GM19099 (cell line): Measurements from ENCODE around the gene PRLH.

Experiments used
- POLR2A ChIP-seq: IDR thresholded peaks from 3 replicates; pipeline ENCODE4 v1.6.1; 2011; ENCODE audit warnings: low read depth; ENCODE audit not compliant: insufficient read length; ENCODE audit errors: extremely low read depth

The PRLH gene

DNA sequence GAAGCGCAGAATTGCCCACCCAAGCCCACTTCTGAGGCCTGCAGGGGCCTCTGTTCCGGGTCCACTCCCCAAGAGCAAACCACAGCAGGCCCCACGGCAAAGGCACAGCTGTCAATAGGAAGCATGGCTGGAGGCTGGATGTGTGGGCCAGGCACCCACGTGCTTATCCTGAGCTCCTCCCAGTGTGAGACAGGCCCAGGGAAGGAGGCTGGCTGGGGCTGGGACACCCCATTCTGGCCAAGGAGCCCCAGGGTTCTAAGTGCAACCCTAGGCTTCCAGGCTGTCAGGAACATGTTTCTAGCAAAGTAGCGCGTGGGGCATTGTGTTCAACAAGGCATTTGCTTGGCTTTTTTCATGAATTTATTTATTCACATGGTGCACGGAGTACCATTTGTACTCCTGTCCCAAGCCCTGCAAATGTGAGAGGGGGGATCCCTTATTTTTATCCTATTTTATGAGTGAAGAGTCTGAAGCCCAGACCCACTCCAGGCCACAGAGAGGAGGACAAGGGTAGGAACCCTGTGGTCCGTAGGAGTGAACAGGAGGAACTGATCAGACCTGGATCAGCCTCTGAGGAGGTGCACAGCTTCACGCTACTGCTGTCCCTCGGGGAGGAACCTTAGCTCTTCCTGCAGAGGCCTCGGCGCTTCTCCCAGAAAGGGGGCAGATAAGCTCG, 30.3 kb downstream of the PRLH start:
- TF ChIP-seq POLR2A, result no peak

DNA sequence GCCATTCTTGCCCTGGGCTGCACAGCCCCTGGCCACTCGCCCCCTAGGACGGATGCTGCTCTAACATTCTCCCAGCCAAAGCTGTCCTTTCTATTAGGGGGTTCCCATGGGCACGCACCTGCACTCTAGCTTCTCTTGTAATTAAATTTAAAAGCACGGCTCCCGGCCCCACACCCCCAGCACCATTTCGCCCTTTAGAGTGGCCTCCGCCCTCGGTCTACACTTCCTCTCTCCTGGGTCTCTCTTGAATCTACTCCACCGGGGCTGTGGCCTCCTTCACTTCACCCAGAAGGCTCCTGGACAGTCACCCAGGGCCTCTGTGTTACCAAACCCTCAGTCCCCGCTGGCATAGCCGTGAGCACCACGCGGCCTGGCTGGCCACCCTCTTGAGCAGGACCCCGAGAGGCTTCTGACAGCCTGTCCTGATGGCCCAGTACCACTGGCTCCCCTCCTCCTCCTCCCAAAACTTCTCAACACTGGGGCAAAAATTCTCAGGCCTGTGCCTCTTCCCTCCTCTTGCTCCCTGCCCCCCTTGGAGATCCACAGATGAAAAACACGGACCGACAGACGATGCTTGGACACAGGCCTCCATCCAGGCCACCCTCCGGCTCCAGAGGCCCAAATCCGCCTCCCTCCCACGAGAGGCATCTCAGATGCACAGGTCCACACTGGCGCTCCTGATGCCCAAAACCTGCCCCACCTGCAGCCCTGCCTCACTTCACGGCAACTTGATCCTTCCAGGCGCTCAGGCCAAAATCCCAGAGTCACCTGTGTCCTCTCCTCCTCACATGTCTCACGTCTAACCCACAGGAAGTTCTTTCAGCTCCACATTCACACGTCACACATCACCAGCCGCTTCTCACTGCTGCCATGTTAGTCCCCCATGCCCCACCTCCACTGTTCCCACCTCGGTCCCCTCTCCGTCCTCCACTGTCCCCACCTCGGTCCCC, 31.1 kb downstream of the PRLH start:
- TF ChIP-seq POLR2A, result no peak

DNA sequence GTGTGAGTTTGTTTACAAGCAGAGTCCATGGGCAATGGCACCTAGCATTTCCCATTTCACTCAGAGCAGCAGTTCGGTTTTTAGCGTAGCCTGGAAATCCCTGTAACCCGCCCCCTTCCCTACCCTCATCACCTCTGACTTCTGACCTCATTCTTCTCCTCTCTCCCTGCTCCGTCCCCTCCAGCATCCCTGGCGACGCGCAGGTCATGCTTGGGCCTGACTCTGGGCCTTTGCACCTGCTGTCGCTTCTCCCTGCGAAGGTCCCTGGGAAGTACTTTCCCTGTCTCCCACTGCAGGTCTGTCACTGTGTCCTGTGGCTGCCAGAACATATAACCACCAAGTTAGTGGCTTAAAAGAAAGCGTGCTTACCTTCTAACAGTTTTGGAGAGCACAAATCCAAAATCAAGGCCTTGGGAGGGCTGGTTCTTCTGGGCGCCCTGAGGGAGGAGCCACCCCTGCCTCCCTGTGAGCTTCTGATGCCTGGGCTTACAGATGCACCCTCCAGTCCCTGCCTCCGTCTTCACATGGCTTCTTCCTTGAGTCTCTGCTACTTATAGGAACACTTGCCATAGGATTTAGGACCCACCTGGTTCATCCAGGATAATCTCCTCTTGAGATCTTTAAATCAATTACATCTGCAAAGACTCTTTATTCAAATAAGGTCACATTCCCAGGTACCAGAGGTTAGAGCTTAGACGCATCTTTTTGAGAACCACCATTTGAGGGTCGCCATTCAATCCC, 32.3 kb downstream of the PRLH start:
- no peak for TF ChIP-seq POLR2A

DNA sequence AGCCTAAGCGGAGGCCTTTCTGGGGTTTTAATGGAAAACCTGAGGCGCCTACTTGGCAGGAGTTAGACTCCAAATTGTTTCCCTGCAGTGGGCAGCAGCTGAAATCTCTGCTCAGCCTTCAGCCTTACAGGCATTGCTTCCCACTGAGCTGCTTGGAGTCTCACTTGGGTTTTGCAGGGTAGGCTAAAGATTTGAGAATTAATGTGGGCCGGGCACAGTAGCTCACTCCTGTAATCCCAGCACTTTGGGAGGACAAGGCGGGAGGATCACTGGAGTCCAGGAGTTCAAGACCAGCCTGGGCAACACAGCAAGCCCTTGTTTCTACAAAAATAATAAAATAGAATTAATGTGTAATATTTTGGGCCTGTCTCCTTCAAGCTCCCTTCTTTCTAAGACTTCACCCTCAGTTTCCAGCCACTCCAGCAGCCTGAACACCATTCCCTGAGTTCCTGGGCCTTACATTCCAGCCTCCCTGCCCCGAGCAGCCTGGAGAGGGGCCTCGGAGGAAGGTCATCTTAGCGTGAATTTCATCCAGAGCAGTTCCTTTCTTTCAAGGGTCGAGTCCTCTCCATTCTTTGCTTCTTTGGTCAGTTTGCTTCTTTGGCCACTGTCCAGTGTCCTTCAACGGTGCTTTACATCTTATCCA, 33.2 kb downstream of the PRLH start:
- TF ChIP-seq POLR2A, result no peak

DNA sequence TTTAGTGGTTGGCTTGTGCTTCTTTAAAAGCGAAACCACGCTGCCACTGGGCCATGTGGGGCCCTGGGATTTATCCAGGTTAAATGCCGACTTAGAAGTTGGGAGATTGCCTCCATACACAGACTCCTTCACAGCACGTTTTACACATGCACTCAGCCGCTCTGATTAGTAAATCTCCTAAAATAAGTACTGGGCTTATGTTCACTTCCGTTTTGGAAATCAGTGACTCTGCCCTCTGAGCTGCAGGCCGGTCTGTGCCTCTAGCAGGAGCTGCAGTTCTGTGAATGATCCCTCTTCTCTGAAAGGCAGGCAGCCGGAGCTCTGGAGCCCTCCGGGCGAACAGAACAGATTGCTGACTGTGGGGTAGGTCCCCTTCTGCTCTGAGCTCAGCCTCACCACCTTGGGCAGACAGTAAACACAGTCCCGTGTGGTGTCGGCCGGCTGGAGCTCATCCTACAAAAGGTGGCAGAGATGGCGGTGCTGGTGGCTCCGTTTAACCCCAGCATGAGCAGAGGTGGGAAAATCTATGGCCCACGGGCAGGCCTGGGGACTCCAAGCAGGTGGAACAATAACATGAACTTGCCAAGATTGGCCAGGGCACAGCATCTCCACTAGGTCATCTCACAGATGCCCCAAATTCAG, 34.0 kb downstream of the PRLH start:
- TF ChIP-seq POLR2A, result no peak

DNA sequence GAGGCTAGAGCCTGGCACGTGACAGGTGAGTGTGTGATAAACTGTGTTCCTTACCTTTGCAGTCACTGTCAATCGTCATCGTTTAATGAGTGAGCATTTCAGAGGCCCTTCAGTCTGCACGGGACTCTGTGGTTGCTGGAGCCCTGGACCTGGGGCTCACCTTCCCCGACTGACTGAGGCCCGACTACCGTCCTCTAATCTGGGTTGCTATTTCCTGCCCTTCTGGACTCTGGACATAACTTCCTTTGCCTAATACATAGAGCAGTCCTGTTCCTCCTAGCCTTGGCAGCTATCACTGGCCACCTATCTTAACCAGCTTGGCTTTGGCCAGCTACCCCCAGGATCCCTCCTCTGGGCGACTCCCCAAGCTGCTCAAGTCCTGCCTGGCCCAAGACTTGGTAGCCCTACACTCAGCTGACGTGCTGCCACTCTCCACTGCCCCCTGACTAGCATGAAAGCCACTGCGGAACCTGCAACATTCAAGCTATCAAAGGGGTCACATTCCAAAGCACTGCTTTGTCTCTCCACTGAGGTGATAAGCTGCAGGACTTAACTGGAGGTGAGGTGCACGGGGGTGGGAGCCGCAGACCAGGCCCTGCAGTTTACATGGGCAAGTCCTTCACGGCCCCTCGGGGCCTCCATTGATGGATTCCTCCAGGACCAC, 35.2 kb downstream of the PRLH start:
- TF ChIP-seq POLR2A, result no peak

DNA sequence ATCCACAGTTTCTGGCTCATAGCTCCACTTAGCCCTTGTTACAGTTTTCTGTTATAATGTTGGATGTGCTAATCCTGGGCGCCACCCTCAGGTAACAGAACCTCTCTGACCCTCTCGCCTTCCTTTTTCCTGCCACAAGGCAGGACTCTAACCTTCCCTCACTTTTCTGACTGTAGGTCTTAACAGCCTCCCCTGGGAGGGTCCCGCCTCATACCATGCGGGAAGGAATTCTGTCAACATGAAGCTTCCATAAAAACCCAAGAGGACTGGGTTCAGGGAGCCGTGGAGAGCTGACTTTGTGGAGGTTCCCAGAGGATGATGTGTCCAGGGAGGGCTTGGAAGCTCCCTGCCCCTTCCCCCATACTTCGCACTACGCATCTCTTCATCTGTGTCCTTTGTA, 36.0 kb downstream of the PRLH start:
- TF ChIP-seq POLR2A, result no peak

DNA sequence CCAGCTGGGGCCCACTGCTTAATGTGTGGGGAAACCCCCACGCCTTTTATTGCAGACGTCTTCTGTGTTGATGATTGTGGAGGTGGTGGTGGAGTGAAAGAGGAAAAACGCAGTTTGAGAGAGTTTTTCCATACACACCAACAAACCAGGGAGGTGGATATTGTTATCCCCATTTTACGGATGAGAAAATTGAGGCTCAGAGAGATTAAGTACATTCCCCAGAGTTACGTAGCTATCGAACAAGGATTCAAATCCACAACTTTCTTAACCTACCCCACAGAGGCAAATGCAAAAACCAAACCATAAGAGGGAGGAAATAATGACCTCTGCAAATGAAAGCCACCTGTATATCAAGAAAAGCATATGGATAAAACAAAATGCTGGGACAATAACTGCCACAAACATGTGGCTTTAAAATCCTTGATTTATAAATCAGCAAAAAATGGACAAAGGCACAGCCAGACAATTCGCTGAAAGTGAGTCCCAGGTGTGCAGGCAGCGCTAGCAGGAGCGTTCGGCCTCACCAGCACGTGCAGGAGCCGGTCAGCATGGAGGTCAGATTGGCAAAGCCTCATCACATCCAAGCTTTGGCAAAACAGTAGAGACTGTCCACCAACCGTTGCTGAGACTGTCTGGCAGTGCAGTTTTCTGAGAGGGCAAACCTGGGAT, 36.8 kb downstream of the PRLH start:
- no peak for TF ChIP-seq POLR2A

DNA sequence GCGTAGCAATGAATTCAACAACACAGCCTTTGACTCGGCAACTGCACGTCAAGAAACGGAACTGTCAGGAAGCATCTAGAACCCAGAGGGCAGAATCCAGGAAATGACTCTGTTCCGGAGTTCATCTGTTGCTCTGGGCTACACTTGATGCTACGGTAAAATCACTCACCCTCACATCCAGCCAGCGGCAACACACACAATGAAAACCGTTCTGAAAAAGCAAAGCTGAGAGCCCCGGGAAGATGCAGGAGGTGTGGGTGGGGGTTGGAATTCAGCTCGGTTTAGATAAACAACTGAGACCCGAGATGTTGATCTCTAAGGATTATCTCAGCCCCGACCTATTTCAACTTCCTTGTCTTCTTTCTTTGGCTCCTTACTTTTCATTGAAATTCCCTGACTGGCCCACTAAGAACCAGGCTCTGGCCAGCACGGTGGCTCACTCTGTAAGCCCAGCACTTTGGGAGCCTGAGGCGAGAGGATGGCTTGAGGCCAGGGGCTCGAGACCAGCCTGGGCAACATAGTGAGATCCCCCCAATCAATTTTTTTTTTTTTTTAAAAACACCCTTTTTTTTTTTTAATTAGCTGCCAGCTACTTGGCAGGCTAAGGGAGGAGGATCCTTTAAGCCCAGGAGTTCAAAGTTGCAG, 37.5 kb downstream of the PRLH start:
- no peak for TF ChIP-seq POLR2A

DNA sequence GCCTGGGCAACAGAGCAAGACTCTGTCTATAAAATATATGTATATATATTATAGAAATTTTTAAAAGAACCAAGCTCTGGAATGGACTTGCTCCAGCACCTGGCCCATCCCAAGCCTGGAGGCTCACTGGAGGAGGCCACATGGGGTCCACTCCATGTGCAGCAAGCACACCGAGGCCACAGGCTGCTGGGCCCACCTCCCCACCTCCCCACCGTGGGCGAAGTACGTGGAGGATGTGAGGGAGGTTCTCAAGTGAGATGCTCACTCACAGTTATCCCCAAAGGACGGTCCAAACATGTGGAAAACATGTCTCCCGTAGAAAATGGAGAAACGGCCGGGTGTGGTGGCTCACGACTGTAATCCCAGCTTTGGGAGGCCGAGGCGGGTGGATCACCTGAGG, 38.0 kb downstream of the PRLH start:
- TF ChIP-seq POLR2A, result no peak

DNA sequence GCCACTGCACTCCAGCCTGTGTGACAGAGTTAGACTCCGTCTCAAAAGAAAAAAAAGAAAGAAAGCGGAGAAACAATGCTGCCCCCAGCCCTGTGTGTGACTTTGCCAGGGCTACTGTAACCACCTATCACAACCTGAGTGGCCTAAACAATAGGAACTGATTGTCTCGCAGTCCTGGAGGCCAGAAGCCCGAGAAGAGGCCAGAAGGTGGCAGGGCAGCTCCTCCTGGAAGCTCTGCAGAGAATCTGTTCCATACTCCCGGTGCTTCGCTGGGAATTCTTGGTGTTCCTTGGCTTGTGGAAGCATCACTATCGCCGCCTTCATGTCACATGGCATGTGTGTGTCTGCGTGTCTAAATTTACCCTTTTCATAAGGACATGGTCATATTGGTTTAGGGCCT, 38.6 kb downstream of the PRLH start:
- no peak for TF ChIP-seq POLR2A

DNA sequence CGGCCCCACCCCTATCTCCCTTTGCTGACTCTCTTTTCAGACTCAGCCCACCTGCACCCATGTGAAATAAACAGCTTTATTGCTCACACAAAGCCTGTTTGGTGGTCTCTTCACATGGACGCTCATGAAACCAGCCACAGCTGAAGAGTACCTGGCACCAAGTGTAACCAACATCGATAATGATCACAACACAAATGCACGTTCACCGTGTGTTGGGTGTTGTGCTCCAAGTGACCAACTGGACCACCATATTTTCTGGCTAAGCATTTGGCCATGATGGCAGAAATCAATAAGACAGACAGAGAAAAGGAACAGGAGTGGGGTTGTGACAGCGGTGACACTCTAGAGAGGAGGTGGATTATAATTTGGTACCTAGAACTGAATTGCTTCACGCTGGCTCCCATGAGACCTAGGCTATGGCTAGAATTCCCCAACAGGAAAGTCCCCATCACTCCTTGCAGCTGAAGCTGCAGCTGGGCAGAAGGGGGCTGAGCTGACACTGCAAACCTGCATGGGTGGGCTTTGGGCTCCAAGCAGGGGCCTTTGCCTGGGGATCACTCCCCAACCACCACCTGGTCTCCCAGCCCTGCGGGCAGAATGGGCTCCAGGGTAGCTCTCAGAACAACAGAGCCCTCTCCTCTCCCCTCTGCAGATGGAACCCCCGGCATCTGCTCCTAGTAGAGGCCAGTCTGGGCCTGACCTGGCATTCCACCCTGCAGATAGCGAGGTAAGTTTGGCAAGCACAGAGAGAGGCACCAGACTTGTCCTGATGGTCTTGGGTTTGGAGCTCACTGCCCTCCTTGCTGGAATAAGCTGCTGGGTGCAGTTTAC, 46.4 kb downstream of the PRLH start:
- TF ChIP-seq POLR2A, result no peak
